GM12875 (cell line): ENCODE data around the gene PCTP.

Experiments used
- H3K4me3 ChIP-seq: one replicate; pipeline ENCODE4 v1.5.1; 2011; ENCODE audit warnings: low read depth, low read length, control low read depth
- TF ChIP-seq, protein P1 (sequence below): IDR thresholded peaks from 2 replicates; pipeline ENCODE4 v1.5.1; 2011; ENCODE audit warnings: low read depth, mild to moderate bottlenecking, control low read depth, inconsistent platforms, low read length, moderate library complexity, borderline replicate concordance; ENCODE audit not compliant: insufficient read depth

The PCTP gene

GRCh38 chr17:55720919-55721836 lies 29.7 kb upstream of the PCTP start:
- TF ChIP-seq, protein P1, sequence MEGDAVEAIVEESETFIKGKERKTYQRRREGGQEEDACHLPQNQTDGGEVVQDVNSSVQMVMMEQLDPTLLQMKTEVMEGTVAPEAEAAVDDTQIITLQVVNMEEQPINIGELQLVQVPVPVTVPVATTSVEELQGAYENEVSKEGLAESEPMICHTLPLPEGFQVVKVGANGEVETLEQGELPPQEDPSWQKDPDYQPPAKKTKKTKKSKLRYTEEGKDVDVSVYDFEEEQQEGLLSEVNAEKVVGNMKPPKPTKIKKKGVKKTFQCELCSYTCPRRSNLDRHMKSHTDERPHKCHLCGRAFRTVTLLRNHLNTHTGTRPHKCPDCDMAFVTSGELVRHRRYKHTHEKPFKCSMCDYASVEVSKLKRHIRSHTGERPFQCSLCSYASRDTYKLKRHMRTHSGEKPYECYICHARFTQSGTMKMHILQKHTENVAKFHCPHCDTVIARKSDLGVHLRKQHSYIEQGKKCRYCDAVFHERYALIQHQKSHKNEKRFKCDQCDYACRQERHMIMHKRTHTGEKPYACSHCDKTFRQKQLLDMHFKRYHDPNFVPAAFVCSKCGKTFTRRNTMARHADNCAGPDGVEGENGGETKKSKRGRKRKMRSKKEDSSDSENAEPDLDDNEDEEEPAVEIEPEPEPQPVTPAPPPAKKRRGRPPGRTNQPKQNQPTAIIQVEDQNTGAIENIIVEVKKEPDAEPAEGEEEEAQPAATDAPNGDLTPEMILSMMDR: no peak
- H3K4me3 ChIP-seq: no peak overlapping the region

GRCh38 chr17:55722016-55722736 lies 28.7 kb upstream of the PCTP start:
- H3K4me3 ChIP-seq: no peak overlapping the region
- TF ChIP-seq, protein P1: no peak

DNA sequence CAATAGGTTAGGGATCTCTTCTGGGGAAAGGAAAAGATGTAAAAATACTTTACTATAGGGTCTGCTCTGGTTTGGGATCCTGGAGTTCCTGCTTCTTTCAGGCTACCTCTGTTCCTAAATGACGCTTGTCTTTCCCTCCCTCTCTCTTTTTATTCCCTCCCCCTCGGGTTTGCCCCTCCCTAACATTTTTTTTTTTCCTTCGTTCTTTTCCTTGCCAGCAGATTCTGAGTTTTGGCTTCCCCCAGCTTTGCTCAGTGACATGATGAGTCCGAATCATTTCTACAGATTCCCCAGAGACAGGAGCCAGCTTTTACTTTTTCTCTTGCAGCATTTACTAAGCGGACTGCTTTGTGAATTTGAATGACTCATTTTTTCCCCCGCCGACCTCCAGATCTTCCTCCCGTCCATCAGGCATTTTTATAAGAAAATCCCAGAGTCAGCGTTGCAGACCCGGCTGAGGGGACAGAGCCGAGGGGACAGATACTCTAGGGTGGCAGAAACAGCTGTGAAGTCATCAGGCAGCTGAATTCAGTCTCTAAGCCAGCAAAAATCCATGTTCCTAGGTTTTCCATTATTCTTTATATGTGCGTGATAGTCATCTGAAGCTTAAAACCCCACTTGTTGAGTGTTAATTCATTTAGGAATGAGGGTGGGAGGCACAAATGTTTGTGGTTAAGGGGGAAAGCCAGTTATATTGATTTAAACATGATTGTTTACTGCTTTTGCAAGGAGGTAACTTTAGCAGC lies 27.9 kb upstream of the PCTP start, which contains the start of gene TMEM100:
Gene TMEM100, minus strand, starts transcription at position 123 of the 746 bp plus-strand sequence. CDS start 1,794 bp downstream, outside the sequence.
- TF ChIP-seq, protein P1: no peak
- H3K4me3 ChIP-seq: no peak within 1 kb of the TSS

DNA sequence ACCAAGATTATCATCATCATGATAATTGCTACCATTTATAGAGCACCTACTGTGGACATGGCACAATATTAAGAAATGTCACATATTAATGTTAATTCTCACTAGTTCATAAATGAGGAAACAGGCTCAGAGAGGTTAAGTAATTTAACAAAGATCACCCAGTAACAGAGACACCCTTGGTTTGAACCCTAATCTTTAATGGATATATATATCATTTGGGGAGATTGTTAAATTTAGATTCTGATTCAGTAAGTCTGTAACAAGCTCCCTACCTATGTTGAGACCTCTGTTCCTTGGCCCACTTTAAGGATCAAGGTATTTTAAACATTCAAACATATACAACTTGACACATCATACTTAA lies 27.4 kb upstream of the PCTP start:
- TF ChIP-seq, protein P1: no peak
- no peak overlapping the region for H3K4me3 ChIP-seq

DNA sequence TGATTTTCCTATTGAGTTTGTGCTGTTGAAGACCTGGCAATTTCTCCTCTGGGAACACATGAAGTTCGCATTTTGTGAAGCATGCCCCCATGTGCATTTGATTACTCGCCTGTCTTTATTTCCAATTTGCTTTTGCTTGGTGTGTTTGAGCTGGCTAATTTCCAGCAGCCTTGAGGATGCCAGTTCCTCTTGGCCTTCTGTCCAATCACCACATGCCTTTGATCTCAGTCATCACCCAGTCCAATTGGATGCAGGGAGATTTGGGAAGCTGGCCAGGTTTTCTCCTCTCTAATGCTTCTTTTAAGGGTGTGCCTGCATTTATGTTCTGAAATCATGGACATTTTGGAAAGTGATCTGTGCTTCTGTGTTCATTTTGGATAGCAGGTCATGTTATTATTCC lies 24.4 kb upstream of the PCTP start:
- no peak overlapping the region for H3K4me3 ChIP-seq
- TF ChIP-seq, protein P1: no peak

DNA sequence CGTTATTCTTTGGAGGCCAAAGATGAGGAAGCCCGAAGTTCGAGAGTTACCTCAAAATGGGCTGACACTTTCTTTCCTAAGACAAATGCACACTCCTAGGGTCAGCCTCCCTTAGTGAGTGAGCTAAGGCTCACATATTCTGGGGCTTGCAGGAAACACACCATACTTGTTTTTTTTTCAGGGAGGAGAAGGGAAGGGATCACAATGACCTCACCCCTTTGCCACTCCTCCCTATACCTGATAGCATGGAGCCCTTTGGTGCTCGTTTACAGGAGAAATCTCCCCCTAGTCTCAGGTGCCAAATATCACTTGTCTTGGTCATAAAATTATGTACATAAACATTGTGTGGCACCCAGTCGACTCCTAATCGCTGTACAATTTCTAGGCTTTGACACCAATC lies 23.6 kb upstream of the PCTP start:
- no peak overlapping the region for H3K4me3 ChIP-seq
- TF ChIP-seq, protein P1: no peak
